ENCODE results near the gene TTC8. TPM values are rescaled to one million over a fixed set of nuclear protein-coding genes. Genes with fewer than 3 reads are reported as not detected.

Gene TTC8
- total RNA-seq, 1 experiment from 2014 or later = 32.2 TPM

DNA sequence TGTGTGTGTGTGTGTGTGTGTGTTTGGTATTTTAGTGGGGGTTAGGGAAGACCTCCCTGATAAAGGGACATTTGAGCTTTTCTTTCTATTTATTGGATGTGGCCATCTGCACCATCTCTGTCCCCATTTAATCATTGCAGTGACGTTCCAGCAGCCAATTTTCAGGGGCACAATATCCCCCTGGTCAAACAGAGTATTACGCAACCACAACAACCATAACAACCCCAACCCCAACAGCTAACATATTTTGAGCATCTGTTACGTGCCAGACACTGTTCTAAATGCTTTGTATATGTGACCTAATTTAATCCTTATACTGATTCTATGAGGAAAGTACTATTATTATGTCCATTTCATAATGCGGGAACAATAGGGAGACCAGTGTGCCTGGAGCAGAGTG, 87.4 kb downstream of the TTC8 start:
- DNase-seq (ENCODE audit: low spot score) = no peak
- in situ Hi-C loops (cut with HindIII; ENCODE audit: low sequenced_read_pairs) = no loop called here

GRCh38 chr14:88914956-88915355, 90.5 kb downstream of the TTC8 start:
- in situ Hi-C loops (cut with HindIII; ENCODE audit: low sequenced_read_pairs) = no loop called here

DNA sequence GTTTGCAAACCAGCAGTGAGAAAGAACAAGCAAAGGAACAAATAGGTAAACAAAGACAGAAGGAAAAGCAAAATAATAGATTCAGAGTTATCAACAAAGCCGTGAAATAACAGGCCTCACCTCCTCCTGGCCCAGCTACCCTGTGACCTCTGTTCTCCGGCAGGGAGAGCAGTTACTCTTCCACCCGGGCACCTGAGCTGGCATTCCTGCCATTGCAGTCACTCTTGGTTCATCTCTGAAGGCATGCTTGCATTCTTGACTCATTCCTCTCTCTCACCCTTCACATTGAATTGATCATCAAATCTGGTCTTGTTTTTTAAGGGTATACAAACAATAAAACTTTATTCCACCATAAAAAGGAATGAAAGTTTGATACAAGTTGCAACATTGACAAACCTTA, 95.1 kb downstream of the TTC8 start:
- in situ Hi-C loops (cut with HindIII; ENCODE audit: low sequenced_read_pairs) = no loop called here
- no peak for DNase-seq (ENCODE audit: low spot score)

More at GRCh38 chr14:88914956-88915355, 90.5 kb downstream of the TTC8 start:
- peak; percentile 73 for DNase-seq (ENCODE audit: low spot score)

Other genes starting within 250 kb of the TTC8 start
- gene EML5, start 31.7 kb upstream of the TTC8 start, total RNA-seq (2014; rRNA removed; shearing (Covaris generic)) = not detected in 2 replicates

All from G401 (cell line).